ENCODE results near the gene MIPOL1. TPM values are rescaled to one million over a fixed set of nuclear protein-coding genes. Genes with fewer than 3 reads are reported as not detected.

MIPOL1 gene
- total RNA-seq, 1 experiment from 2014 or later = 13.1 TPM

GRCh38 chr14:37587881-37588666 lies 390.3 kb downstream of the MIPOL1 start:
- no peak for TF ChIP-seq EZH2 (IDR thresholded peaks at IDR 0.05; ENCODE audit: low read depth)
- TF ChIP-seq, protein P1, sequence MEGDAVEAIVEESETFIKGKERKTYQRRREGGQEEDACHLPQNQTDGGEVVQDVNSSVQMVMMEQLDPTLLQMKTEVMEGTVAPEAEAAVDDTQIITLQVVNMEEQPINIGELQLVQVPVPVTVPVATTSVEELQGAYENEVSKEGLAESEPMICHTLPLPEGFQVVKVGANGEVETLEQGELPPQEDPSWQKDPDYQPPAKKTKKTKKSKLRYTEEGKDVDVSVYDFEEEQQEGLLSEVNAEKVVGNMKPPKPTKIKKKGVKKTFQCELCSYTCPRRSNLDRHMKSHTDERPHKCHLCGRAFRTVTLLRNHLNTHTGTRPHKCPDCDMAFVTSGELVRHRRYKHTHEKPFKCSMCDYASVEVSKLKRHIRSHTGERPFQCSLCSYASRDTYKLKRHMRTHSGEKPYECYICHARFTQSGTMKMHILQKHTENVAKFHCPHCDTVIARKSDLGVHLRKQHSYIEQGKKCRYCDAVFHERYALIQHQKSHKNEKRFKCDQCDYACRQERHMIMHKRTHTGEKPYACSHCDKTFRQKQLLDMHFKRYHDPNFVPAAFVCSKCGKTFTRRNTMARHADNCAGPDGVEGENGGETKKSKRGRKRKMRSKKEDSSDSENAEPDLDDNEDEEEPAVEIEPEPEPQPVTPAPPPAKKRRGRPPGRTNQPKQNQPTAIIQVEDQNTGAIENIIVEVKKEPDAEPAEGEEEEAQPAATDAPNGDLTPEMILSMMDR (conservative IDR thresholded peaks at IDR 0.05) = no peak
- H3K27me3 ChIP-seq (ENCODE audit: insufficient read depth, low read depth) = no peaks in the 10 kb centered on the region

GRCh38 chr14:37588667-37588955 lies 390.9 kb downstream of the MIPOL1 start:
- Histone ChIP-seq H3K9me2 (ENCODE audit: insufficient read depth) (no peaks in the 10 kb centered on the region), H3K27me3 (ENCODE audit: insufficient read depth, low read depth) (no peaks in the 10 kb centered on the region), H3F3A (ENCODE audit: insufficient read depth, low read depth) (peaks cover 14% of the 10 kb centered on the region; the same call in 1 of the 2 replicates), H3K4me2 (peak overlapping the region; percentile 96), H3K9me3 (ENCODE audit: insufficient read depth, low read depth) (no peaks in the 10 kb centered on the region), H3K27ac (peak overlapping the region; percentile 99), H3K4me3 (peak overlapping the region; percentile 94), H3K4me1 (replicated peaks; ENCODE audit: insufficient read depth) (peaks cover 19% of the 10 kb centered on the region), H4K20me1 (ENCODE audit: insufficient read depth) (no peaks in the 10 kb centered on the region), H2AFZ (no peak overlapping the region), H3K79me2 (ENCODE audit: low read depth) (peaks cover 82% of the 10 kb centered on the region), H3K36me3 (ENCODE audit: low read depth) (peaks cover 21% of the 10 kb centered on the region; the same call in 1 of the 2 replicates)
- BruUV-seq (replicated peaks) = no TSS peak
- ChIA-PET POLR2A (ENCODE audit: unreplicated experiment) (interaction anchor here (0.5 to 0.6 kb wide), 2 partner anchors 60 to 160 kb away, joined by 3 to 21 read pairs; no protein-coding TSS in a partner anchor), CTCF (no interaction called here)
- intact Hi-C loops (cut with micrococcal nuclease; ENCODE audit: unreplicated experiment) = no loop called here
- DNase-seq = peak in 1 of 2 experiments; percentile 64
- no peak for TF ChIP-seq EZH2 (IDR thresholded peaks at IDR 0.05; ENCODE audit: low read depth)
- TF ChIP-seq, protein P1 (conservative IDR thresholded peaks at IDR 0.05) = no peak

More at GRCh38 chr14:37587881-37588666, 390.3 kb downstream of the MIPOL1 start:
- peak overlapping the region; percentile 96 for H3K4me2 ChIP-seq
- H3K4me1 ChIP-seq (replicated peaks; ENCODE audit: insufficient read depth) = peaks cover 19% of the 10 kb centered on the region
- peaks cover 76% of the 10 kb centered on the region for H3K79me2 ChIP-seq (ENCODE audit: low read depth)
- H3K27ac ChIP-seq = peak overlapping the region; percentile 99
- H4K20me1 ChIP-seq (ENCODE audit: insufficient read depth) = no peaks in the 10 kb centered on the region
- DNase-seq = no peak
- ChIA-PET CTCF (no interaction called here), POLR2A (ENCODE audit: unreplicated experiment) (interaction anchor here (0.5 kb wide), 1 partner anchor 60 kb away, joined by 3 read pairs; no protein-coding TSS in a partner anchor)
- H3K36me3 ChIP-seq (ENCODE audit: low read depth) = peaks cover 21% of the 10 kb centered on the region; the same call in 1 of the 2 replicates
- peaks cover 10% of the 10 kb centered on the region; the same call in 1 of the 2 replicates for H3F3A ChIP-seq (ENCODE audit: insufficient read depth, low read depth)
- intact Hi-C loops (cut with micrococcal nuclease; ENCODE audit: unreplicated experiment) = no loop called here
- H3K9me2 ChIP-seq (ENCODE audit: insufficient read depth) = no peaks in the 10 kb centered on the region
- H3K4me3 ChIP-seq = peak overlapping the region; percentile 94
- BruUV-seq (replicated peaks) = no TSS peak
- H3K9me3 ChIP-seq (ENCODE audit: insufficient read depth, low read depth) = no peaks in the 10 kb centered on the region
- H2AFZ ChIP-seq = peak overlapping the region; percentile 70; the same call in 1 of the 2 replicates

GRCh38 chr14:37588956-37589714 lies 391.4 kb downstream of the MIPOL1 start:
- no TSS peak for BruUV-seq (replicated peaks)
- POLR2A ChIA-PET (ENCODE audit: unreplicated experiment) = interaction anchor here (0.5 to 0.7 kb wide), 3 partner anchors 23 to 160 kb away, joined by 3 to 23 read pairs (median 21); no protein-coding TSS in a partner anchor

More at GRCh38 chr14:37588956-37589714, 391.4 kb downstream of the MIPOL1 start:
- no peaks in the 10 kb centered on the region for H3K27me3 ChIP-seq (ENCODE audit: insufficient read depth, low read depth)
- peaks cover 21% of the 10 kb centered on the region; the same call in 1 of the 2 replicates for H3K36me3 ChIP-seq (ENCODE audit: low read depth)
- no peaks in the 10 kb centered on the region for H4K20me1 ChIP-seq (ENCODE audit: insufficient read depth)
- H3F3A ChIP-seq (ENCODE audit: insufficient read depth, low read depth) = peaks cover 19% of the 10 kb centered on the region; the same call in 1 of the 2 replicates
- intact Hi-C loops (cut with micrococcal nuclease; ENCODE audit: unreplicated experiment) = loop anchor here (1.0 kb wide), 1 partner anchor 167 kb away; no protein-coding TSS in a partner anchor
- no peak overlapping the region for H2AFZ ChIP-seq
- H3K4me1 ChIP-seq (replicated peaks; ENCODE audit: insufficient read depth) = peaks cover 19% of the 10 kb centered on the region
- peaks cover 87% of the 10 kb centered on the region for H3K79me2 ChIP-seq (ENCODE audit: low read depth)
- DNase-seq = no peak
- TF ChIP-seq EZH2 (IDR thresholded peaks at IDR 0.05; ENCODE audit: low read depth) = no peak
- TF ChIP-seq, protein P1 (conservative IDR thresholded peaks at IDR 0.05) = no peak
- peak overlapping the region; percentile 96 for H3K4me2 ChIP-seq
- H3K9me3 ChIP-seq (ENCODE audit: insufficient read depth, low read depth) = no peaks in the 10 kb centered on the region
- H3K9me2 ChIP-seq (ENCODE audit: insufficient read depth) = no peaks in the 10 kb centered on the region
- H3K27ac ChIP-seq = peak overlapping the region; percentile 99
- H3K4me3 ChIP-seq = peak overlapping the region; percentile 94
- CTCF ChIA-PET = no interaction called here
